SK-N-MC (cell line): ENCODE measurements around the gene MARCHF10.

Source experiments
- EZH2 ChIP-seq: fragments of 200-600 bp; sonication (generic); IDR thresholded peaks from one replicate; pipeline ENCODE4 v1.6.1; 2017; ENCODE audit warnings: antibody characterized with exemption
- FOXP2 ChIP-seq: optimal IDR thresholded peaks from 2 replicates; pipeline ENCODE3; 2011; ENCODE audit warnings: mild to moderate bottlenecking, moderate library complexity; ENCODE audit not compliant: insufficient read depth; ENCODE audit errors: extremely low read length, control extremely low read depth
- POLR2AphosphoS5 ChIP-seq: IDR thresholded peaks from 2 replicates; pipeline ENCODE4 v1.6.1; 2012; ENCODE audit warnings: mild to moderate bottlenecking, low read depth, low read length, borderline replicate concordance

- TF ChIP-seq EZH2 = no peak
- no peak for TF ChIP-seq POLR2AphosphoS5
- TF ChIP-seq FOXP2 = no peak
These were observed 111.2 kb downstream of the MARCHF10 start for GRCh38 chr17:62696726-62697490.
